ENCODE data around the gene PIGR. TPM values are rescaled to one million over a fixed set of nuclear protein-coding genes. Genes with fewer than 3 reads are reported as not detected.

The PIGR gene
- total and polyA plus RNA-seq, 9 of the 15 experiments (the other 6 are each of a cell fraction or from before 2014, with no cell fraction given), result 0.01 to 1.5 (median 0.03) TPM; not detected in 4

- no peak for TF ChIP-seq NFE2L1 (tag; IDR thresholded peaks at IDR 0.05; ENCODE audit: borderline replicate concordance, low read depth)
- TF ChIP-seq KHSRP (IDR thresholded peaks at IDR 0.05), result no peak
- no peak for TF ChIP-seq ZNF444 (CRISPR knock-in tag; IDR thresholded peaks at IDR 0.05)
- no peak for TF ChIP-seq ATF6 (CRISPR knock-in tag; IDR thresholded peaks at IDR 0.05)
- TF ChIP-seq ETV6 (IDR thresholded peaks at IDR 0.05; ENCODE audit: borderline replicate concordance in 1 of 2, low read depth in 2 of 2, low read length in 1 of 2), result no peak
- TF ChIP-seq ETV6 (CRISPR knock-in tag; IDR thresholded peaks at IDR 0.05; ENCODE audit: borderline replicate concordance), result no peak
- no peak for TF ChIP-seq RBM25 (IDR thresholded peaks at IDR 0.05; ENCODE audit: low read depth, low read length, severe bottlenecking)
- no peak for TF ChIP-seq CREB3 (tag; conservative IDR thresholded peaks at IDR 0.05; ENCODE audit: low read depth)
- TF ChIP-seq JUNB (CRISPR knock-in tag; conservative IDR thresholded peaks at IDR 0.05), result no peak
- no peak for TF ChIP-seq CBX2 (IDR thresholded peaks at IDR 0.05; ENCODE audit: insufficient read depth, low read length, poor library complexity, severe bottlenecking)
- no peak for TF ChIP-seq U2AF1 (optimal IDR thresholded peaks at IDR 0.05; ENCODE audit: low read depth, low read length)
- TF ChIP-seq ZNF232 (CRISPR knock-in tag; IDR thresholded peaks at IDR 0.05), result no peak
- TF ChIP-seq IRF1 (CRISPR knock-in tag; IDR thresholded peaks at IDR 0.05; ENCODE audit: borderline replicate concordance), result no peak
- no peak for TF ChIP-seq SMC3 (conservative IDR thresholded peaks at IDR 0.05; ENCODE audit: insufficient read depth, low read depth, low read length)
- peak; percentile 4 for TF ChIP-seq HNRNPLL (IDR thresholded peaks at IDR 0.05; ENCODE audit: low read depth, low read length, poor library complexity, severe bottlenecking)
- peak; percentile 24; the same call in 1 of the 2 replicates for TF ChIP-seq EGR1 (conservative IDR thresholded peaks at IDR 0.05)
- TF ChIP-seq ZNF431 (CRISPR knock-in tag; IDR thresholded peaks at IDR 0.05), result no peak
- TF ChIP-seq ZNF780A (CRISPR knock-in tag; IDR thresholded peaks at IDR 0.05), result no peak
- peak; percentile 59; the same call in 1 of the 2 replicates for TF ChIP-seq USF1 (CRISPR knock-in tag; IDR thresholded peaks at IDR 0.05)
- no peak for TF ChIP-seq SMAD2 (IDR thresholded peaks at IDR 0.05; ENCODE audit: low read depth, low read length)
- TF ChIP-seq FOXK1 (CRISPR knock-in tag; IDR thresholded peaks at IDR 0.05; ENCODE audit: borderline replicate concordance), result no peak
- TF ChIP-seq DLX4 (CRISPR knock-in tag; IDR thresholded peaks at IDR 0.05), result no peak
- no peak for TF ChIP-seq LARP7 (IDR thresholded peaks at IDR 0.05)
- no peak for TF ChIP-seq MCM2 (IDR thresholded peaks at IDR 0.05; ENCODE audit: low read depth)
- TF ChIP-seq ZC3H8 (IDR thresholded peaks at IDR 0.05), result no peak
Observed at GRCh38 chr1:206924592-206925105, 21.6 kb downstream of the PIGR start (continued).
